ENCODE results near the gene UBE2D2.

GRCh38 chr5:139665626-139666025 is 104.5 kb downstream of the UBE2D2 start:
- TF ChIP-seq POLR2AphosphoS5 (IDR thresholded peaks at IDR 0.05; ENCODE audit: low read depth, low read length) (no peak), SPI1 (IDR thresholded peaks at IDR 0.05; ENCODE audit: low read depth, low read length) (no peak), PAX5 (IDR thresholded peaks at IDR 0.05; ENCODE audit: insufficient read depth, low read length, severe bottlenecking) (no peak)

All from GM12891 (cell line).